NCI-H2171 (cell line): ENCODE results near the gene CERS6.
"Not testable (repeated sequence)": the region's sequence is repeated elsewhere in the genome, so short reads cannot be mapped to it uniquely, and the experiment has no call there.

Experiments used
- DNase-seq: peaks from one replicate; lab custom pipeline; 2025; lab: John Stamatoyannopoulos, UW

Gene CERS6, protein sequence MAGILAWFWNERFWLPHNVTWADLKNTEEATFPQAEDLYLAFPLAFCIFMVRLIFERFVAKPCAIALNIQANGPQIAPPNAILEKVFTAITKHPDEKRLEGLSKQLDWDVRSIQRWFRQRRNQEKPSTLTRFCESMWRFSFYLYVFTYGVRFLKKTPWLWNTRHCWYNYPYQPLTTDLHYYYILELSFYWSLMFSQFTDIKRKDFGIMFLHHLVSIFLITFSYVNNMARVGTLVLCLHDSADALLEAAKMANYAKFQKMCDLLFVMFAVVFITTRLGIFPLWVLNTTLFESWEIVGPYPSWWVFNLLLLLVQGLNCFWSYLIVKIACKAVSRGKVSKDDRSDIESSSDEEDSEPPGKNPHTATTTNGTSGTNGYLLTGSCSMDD

DNA sequence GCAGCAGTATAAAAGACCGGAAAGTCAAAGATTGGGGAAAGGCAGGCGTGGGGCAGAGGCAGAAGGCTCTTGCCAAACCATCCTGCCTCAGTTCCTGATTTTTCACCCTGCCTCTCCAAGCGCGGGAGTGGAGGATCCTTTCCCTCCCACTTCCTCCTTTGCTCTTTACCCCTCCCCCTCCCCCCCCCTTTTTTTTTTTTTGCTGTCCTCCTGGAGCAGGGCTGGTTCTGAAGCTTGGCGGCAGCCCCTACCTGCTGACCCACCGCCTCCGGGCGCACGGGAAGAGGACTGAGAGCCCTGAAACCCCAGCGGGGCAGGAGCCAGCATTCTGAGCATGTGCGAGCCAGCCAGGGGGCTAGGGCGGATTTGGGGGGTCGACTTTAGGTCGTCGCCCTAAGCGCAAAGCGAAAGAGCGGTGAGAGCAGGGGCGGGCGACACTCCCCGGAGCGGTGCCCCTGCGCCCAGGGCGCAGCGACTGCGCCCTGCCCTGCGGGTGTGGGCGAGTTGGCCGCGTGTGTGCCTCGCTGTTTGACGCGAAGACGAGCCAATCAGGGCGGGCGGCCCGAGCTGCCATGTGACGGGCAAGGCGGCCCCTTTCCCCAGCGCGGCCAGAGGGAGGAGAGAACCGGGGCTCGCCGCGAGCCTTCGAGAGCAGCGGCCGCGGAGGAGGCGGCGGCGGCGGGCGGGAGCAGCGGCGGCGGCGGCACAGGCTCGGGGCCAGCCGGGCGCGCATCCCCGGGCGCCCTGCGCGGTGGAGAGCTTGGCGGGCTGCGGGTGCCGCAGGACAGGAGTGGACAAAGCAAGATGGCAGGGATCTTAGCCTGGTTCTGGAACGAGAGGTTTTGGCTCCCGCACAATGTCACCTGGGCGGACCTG, at the start of gene CERS6:
Gene CERS6, plus strand, starts transcription at position 628 of the 876 bp plus-strand sequence. Its CDS starts 177 bp downstream, at position 805.
- peak; percentile 92 for DNase-seq

DNA sequence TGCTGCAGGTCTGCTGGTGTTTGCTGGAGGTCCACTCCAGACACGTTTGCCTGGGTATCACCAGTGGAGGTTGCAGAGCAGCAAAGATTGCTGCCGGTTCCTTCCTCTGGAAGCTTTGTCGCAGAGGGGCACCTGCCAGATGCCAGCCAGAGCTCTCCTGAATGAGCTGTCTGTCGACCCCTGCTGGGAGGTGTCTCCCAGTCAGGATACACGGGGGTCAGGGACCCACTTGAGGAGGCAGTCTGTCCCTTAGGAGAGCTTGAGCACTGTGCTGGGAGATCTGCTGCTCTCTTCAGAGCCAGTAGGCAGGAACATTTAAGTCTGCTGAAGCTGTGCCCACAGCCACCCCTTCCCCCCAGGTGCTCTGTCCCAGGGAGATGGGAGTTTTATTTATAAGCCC, 43.8 kb upstream of the CERS6 start:
- DNase-seq: not testable (repeated sequence)

DNA sequence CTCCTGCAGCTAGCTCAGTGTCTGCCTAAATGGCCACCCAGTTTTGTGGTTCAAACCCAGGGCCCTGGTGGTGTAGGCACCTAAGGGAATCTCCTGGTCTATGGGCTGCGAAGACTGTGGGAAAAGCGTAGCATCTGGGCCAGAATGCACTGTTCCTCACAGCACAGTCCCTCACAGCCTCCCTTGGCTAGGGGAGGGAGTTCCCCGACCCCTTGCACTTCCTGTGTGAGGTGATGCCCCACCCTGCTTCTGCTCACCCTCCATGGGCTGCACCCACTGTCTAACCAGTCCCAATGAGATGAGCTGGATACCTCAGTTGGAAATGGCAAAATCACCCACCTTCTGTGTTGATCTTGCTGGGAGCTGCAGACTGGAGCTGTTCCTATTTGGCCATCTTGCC, 43.0 kb upstream of the CERS6 start:
- not testable (repeated sequence) for DNase-seq

DNA sequence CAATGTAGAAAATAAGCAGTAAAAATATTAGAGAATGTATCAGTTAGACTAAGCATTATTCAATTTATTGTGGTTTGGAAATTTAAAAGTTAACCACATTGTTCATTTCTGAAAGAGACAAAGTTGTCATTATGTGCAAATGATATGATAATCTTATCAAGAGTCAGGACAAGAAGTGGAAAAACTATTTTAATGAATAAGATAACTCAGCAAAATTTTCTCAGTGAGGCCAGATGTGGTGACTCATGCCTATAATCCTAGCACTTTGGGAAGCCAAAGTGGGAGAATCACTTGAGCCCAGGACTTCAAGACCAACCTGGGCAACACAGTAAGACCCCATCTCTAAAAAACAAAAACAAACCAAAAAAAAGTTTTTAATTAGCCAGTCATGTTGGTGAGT, 39.5 kb upstream of the CERS6 start:
- DNase-seq: no peak

DNA sequence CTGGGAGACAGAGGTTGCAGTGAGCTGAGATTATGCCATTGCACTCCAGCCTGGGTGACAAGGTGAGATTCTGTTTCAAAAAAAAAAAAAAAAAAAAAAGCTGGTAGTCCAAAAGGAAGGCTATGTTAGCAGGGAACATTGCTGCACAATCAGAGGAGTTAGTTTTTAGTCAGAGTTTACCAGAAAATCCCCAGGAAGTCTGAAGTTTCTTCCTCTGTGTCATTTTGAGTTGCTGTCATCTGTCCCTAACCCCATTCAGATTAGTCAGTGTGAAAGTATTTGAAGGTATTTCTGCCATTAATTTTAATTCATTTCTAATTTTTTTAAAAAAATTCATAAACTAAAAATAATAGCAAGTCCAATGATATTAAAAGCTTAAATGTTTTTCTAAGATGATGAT, 33.5 kb upstream of the CERS6 start:
- no peak for DNase-seq

DNA sequence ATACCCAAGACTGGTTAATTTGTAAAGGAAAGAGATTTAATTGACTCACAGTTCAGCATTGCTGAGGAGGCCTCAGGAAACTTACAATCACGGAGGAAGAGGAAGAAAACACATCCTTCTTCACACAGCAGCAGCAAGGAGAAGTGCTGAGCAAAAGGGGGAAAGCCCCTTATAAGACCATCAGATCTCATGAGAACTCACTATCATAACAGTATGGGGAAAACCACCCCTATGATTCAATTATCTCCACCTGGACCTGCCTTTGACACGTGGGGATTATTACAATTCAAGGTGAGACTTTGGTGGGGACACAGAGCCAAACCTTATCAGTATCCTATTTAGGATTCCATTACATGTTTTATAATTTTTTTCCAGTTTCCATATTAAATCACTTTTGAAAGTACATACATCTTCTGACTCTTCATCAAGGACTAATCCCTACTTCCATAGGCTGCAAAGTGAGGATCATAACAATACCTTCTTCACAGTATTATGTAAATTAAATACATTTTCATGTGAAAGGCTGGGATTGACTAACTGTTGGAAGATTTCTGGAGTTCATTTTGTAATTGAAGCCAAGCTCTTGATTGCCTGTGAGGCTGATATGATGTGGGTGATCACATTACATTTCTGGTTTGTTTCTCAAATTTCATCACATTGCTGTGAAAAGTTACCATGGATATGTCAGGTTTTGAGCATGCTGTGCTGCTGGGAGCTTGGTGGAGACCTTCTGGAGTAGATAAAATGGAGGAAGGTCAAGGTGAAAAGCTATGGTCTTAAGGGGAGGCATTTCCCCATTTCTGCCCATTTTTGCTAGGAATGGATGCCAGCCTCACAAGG, 31.7 kb upstream of the CERS6 start:
- peak; percentile 13 for DNase-seq

DNA sequence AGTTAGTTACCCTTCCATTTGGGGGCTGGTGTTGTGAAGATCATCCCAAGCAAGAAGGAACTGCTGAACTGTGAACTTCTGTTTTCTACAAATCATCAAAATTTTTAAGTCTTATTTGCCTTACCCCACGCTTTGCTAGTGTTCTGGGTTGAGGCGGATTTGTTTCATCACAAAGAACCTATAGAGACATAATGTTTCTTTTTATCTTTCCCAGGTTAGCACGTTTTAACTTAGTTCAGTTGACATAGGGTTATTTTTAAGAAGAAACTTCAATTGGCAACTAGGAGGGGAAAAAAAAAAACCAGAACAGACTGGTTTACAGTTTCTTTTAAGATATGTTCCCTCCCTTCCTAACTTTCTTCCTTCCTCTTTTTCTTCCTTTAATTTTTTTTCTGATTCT, 31.1 kb upstream of the CERS6 start:
- DNase-seq: no peak

DNA sequence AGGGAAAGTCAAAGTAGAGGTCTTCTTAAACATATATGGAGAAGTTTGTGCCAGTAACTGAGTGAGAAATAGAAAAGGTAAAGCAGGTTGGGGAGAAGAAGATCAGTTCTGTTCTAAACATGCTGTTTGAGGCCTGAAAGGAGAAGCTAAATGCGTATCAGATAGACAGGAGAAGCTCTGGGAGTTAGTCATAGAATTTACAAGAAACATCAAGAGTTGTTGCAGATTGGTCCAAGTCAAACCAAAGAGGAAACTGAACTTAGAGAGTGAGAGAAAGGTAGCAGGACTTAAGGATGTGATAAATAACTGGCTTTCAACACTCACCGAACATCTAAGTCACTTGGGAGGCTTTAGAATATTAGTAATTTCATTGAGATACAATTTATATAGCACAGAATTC, 29.2 kb upstream of the CERS6 start:
- DNase-seq: no peak

DNA sequence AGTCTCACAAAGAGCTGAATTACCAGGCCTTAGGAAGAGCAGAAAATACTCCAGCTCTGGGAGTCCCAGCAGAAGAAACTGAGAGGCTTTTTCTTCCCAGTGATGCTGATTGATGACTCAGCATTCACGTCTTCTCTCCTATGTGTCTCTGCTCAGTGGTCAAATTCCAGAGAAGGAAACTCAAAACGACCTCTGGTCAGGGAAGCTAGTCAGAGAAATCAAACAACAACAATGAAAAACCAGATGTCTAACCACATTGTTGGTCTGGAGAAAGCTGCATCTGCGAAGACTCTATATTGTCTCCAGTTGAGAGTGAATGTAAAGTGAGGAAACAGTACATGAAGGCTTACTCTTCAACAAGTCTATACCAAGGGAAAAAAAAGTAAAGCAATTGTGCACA, 28.6 kb upstream of the CERS6 start:
- DNase-seq: no peak

DNA sequence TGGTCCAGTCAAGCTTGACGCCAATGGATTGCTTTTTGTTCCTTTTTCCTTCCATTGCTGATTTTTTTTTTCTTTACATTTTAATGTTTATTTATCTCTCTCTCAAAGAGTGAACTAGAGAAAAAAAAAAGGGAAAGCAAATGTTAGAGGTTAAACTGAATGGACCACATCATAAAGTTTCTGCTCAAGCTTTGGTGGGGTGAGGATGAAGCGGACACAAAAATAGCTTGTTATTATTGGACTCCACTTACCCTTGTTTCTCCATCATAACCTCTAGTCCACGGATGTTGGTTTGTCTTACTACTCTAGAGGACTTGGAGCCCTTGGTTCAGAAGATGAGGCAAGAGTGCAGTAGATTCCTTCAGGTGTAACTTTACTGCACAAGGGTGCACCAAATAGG, 27.6 kb upstream of the CERS6 start:
- no peak for DNase-seq

DNA sequence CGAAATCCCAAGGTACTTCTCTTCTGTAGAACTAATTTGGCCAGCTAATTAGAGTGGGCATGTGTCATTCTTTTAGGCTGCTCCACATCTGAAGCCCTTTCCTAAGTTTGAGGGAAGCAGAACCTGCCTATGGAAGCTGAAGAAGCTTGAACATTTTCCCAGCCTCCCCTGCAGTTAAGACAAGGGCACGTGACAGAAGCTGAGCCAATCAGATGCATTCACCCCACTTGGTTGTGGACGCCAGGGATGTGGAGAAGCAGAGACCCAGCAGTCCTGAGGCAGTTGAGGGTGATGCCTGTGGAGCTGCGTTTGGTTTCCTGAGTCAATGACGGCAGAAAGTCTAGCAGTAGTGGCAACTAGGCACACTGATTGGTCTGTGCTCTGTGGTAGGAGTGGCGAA, 26.1 kb upstream of the CERS6 start:
- DNase-seq: no peak

DNA sequence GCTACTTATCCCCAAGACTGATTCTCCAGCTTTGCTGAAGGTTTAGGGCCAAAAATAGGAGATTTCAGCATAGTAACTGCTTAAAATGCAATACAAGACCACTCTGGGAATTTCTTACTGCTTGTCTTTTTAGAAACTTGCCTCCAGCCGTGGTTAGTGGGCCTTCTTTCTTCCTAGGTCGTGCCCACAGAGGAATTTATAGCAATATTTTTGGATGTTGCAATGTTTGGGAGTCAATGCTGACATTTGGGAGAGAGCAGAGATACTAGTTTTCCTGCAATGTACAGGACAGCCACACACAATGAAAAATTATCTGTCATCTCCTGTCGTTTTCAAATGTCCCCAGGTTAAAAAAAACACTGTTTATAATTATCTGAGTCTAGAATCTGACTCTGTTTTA, 25.6 kb upstream of the CERS6 start:
- no peak for DNase-seq

DNA sequence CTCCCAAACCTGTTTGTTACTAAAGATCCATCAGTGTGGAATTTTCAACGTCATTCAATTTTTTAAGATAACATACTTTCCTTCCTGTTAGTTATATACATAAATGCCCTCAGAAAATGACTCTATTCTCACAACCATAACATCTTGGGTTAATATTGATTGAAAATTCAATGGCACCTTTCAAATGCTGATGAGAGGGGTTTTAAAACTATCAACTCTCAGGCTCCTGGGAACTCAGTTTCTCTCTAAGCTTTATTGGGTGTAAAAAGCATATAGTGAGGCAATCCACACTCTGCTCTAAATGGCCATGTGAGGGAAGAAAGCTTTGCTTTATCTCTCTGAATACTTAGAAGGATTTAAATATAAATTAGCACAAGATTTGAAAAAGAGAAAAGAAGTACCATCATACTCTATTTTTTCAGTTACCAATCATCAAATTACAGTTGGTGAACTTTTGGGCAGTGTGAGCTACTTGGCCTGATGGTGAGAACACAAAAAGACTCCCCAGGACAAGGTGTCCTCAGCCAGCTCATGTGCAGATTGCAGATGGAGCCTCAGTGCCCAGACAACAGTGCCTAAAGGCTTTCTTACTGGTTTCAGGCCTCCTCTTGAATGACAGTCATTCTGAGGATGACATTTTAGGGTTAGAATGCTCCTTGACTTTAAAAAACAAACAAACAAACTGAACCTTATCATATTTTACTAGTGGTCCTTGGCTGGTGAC, 24.6 kb upstream of the CERS6 start:
- DNase-seq: no peak

DNA sequence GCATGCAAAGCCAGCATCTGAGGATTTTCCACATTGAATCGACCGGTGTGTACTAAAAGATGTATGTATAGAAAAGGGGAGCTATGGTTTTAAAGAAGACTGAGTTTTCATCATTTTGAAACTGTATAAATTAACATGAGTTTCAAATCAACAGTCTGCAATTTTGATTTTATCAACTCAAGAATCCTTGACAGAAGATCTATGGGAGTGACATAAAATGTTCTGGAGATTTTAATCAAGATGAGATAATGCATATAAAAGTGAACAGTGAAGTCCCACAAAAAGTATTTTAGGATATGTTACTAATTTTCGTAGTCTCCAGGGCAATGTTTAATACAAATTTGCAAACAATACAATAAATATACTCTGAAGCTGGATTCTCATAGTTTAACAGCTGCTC, 24.0 kb upstream of the CERS6 start:
- no peak for DNase-seq

DNA sequence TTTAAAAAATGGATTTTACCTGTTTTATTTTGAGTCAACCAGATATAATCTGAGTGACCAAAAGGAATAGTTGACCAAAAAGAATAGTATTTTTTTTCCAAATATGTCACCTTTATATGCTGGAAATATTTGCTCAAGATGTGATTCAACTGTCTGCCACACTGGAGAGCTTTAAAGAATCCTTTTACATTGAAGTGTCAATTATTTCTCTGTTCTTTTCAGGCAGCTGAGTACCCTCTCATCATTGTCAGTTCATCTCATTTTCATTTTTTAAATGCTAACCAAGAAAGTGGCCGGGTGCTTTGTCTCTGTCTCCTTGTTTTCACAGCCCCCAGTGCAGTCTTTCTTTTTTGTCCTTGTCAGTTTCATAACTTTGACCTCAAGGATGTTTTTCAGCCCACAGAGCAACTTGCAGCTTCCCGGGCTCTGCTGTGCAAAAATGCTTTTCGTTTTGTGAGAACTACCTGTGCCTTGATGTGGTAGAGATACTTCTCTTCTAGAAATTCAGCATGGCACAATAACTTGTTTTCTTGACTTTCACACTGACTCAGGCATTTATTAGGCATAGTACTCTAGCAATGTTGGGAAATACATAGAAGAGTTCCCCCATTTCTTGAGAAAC, 23.4 kb upstream of the CERS6 start:
- DNase-seq: no peak

DNA sequence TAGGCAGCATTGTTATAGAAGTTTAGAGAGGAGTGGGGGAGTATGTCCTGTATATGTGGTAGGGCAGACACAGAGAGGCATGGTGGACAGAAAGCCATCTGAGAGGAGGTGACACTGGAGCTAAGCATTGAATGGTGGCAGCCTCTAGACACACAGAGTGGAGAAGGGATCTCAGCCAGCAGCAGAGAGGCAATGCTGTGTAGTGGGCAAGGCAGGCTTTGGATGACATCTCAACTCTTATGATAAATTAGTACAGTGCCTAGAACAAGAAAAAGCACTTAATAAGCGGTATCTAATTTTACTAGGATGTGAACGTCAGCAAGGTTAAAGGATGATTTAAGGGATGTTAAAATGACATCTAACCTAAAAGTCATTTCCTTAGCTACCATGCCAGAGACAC, 22.5 kb upstream of the CERS6 start:
- no peak for DNase-seq

DNA sequence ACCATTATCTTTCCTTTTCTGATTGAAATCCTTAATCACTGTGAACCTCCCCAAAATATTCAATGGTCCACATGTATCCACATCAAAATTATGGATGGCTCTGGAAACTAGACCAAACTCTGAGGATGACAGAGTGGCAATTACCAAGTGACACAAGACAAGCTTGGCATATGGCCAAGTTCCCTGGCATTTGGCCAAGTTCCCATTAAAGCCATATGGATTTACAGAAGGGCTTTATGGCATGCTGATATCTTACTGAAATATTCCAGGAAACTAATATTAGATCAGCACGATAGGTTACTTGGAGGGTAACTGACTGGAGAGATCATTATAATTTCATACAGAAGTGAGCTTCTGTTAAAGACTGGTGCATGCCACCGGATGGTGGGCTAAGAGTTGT, 21.9 kb upstream of the CERS6 start:
- peak; percentile 83 for DNase-seq

DNA sequence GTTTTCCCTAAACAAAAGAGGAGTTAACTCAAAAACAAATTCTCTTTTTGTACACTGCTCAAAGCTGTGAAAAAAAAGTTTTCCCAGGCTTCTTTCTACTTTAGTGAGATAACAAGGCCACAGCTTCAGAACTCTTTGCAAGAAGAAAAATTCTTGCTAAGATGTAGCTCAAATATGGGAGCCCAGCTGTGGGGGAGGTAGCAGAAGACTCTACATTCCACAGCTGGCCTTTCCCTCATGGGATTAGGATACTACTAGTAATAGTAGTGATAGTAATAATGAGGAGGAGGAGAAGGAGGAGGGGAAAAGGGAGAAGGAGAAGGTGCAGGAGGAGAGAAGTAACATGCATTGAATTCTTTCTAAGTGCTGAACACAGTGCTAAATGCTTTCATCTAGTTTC, 19.2 kb upstream of the CERS6 start:
- no peak for DNase-seq

DNA sequence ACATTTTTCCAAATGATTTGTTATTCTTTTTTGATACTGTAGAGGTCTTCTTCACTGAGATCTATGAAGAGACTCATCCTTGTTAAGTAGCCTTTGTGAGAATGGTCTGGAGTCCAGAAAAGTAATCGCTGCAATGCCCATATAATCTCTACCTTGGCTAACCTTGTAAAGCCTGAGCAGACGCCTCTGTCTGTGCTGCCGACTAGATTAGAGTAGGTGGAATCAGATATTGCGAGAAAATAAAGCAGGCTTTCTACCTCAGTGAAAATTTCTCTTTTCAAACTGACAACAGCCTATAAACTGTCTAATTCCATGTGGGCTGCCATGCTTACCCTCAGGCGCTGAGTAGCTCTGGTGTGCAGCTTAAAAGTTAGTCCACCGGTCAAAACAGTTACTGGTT, 17.5 kb upstream of the CERS6 start:
- no peak for DNase-seq

DNA sequence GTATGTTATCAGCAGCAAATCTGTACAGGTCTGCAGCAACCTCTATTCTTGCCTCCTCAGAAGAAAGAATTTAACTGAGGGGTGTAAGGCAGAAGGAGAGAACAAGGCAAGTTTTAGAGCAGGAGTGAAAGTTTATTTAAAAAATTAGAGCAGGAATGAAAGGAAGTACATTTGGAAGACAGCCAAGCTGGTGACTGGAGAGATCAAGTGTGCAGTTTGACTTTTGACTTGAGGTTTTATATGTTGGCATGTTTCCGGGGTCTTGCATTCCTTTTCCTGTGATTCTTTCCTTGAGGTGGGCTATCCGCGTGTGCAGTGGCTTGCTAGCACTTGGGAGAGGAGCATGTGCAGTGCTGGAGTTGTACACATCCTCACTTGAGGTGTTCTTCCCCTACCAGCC, 16.5 kb upstream of the CERS6 start:
- DNase-seq: no peak

DNA sequence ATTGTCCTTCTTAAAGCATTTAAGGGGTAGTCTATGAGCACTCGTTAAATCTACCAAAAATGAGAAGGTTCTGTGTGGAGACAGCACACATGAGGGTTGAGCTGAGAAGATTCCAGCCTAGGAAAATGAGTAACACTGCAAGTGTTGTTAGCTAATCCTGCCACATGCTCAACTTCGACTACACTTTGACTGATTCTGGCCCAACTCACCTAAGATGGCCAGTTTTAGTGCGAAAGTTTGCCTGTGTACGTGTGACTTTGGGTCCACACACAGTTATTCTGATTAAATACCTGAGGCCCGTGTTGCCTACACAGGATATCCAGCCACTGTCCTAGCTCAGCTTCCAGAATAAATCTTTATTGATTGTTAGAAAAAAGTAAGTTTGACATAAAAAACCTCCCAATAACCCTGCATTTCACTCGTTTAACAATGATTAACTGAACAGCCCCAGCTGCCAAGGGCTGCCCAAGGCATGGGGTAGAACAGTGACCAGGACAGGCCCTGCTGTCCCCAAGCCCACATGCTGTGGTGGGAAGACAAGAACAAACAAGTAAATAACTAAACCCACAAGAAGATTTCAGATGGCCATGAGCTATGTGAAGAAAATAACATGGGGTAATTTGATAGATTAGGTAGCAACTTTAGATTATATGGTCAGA, 14.7 kb upstream of the CERS6 start:
- no peak for DNase-seq
